IPS-18a (cell line): ENCODE measurements around the gene NAV3.

Experiments used
- H3K27ac ChIP-seq: one replicate; pipeline ENCODE4 v1.5.1; 2013; ENCODE audit warnings: low read length
- H3K27me3 ChIP-seq: one replicate; pipeline ENCODE4 v1.6.1; 2013; ENCODE audit warnings: mild to moderate bottlenecking, low read length; ENCODE audit not compliant: control insufficient read depth, insufficient read depth
- H3K36me3 ChIP-seq: one replicate; pipeline ENCODE4 v1.6.1; 2013; ENCODE audit warnings: low read depth, low read length; ENCODE audit not compliant: control insufficient read depth
- H3K4me1 ChIP-seq: one replicate; pipeline ENCODE4 v1.6.1; 2013; ENCODE audit warnings: low read depth, low read length; ENCODE audit not compliant: control insufficient read depth
- H3K4me3 ChIP-seq: one replicate; pipeline ENCODE4 v1.5.1; 2013; ENCODE audit warnings: low read length
- H3K9ac ChIP-seq: one replicate; pipeline ENCODE4 v1.6.1; 2013; ENCODE audit warnings: mild to moderate bottlenecking, low read length, moderate library complexity
- H3K9me3 ChIP-seq: one replicate; pipeline ENCODE4 v1.6.1; 2013; ENCODE audit warnings: low read depth, low read length; ENCODE audit not compliant: control insufficient read depth

The NAV3 gene

GRCh38 chr12:78060186-78060585, 229.5 kb downstream of the NAV3 start:
- no peak overlapping the region for H3K9ac ChIP-seq
- H3K27me3 ChIP-seq, result no peaks in the 10 kb centered on the region
- no peaks in the 10 kb centered on the region for H3K4me1 ChIP-seq
- H3K9me3 ChIP-seq, result no peaks in the 10 kb centered on the region
- no peak overlapping the region for H3K4me3 ChIP-seq
- no peaks in the 10 kb centered on the region for H3K36me3 ChIP-seq
- no peak overlapping the region for H3K27ac ChIP-seq

- no peak overlapping the region for H3K9ac ChIP-seq
- no peaks in the 10 kb centered on the region for H3K9me3 ChIP-seq
- no peaks in the 10 kb centered on the region for H3K4me1 ChIP-seq
- H3K4me3 ChIP-seq, result no peak overlapping the region
- H3K27me3 ChIP-seq, result no peaks in the 10 kb centered on the region
- H3K36me3 ChIP-seq, result no peaks in the 10 kb centered on the region
- H3K27ac ChIP-seq, result no peak overlapping the region
Observed at GRCh38 chr12:78062786-78063185, 232.1 kb downstream of the NAV3 start.

GRCh38 chr12:78081590-78082314, 251.1 kb downstream of the NAV3 start:
- Histone ChIP-seq H3K36me3 (no peaks in the 10 kb centered on the region), H3K4me1 (no peaks in the 10 kb centered on the region), H3K27me3 (no peaks in the 10 kb centered on the region), H3K9me3 (no peaks in the 10 kb centered on the region), H3K4me3 (no peak overlapping the region), H3K9ac (no peak overlapping the region), H3K27ac (no peak overlapping the region)

- no peak overlapping the region for H3K27ac ChIP-seq
- no peaks in the 10 kb centered on the region for H3K27me3 ChIP-seq
- no peaks in the 10 kb centered on the region for H3K9me3 ChIP-seq
- no peaks in the 10 kb centered on the region for H3K36me3 ChIP-seq
- no peak overlapping the region for H3K4me3 ChIP-seq
- H3K4me1 ChIP-seq, result no peaks in the 10 kb centered on the region
- H3K9ac ChIP-seq, result no peak overlapping the region
Observed at GRCh38 chr12:78085542-78086182, 255.0 kb downstream of the NAV3 start.

GRCh38 chr12:78086553-78087362, 256.1 kb downstream of the NAV3 start:
- no peaks in the 10 kb centered on the region for H3K4me1 ChIP-seq
- no peak overlapping the region for H3K27ac ChIP-seq
- H3K27me3 ChIP-seq, result no peaks in the 10 kb centered on the region
- no peaks in the 10 kb centered on the region for H3K9me3 ChIP-seq
- H3K4me3 ChIP-seq, result no peak overlapping the region
- H3K36me3 ChIP-seq, result no peaks in the 10 kb centered on the region
- H3K9ac ChIP-seq, result no peak overlapping the region

- Histone ChIP-seq H3K4me3 (no peak overlapping the region), H3K27ac (no peak overlapping the region), H3K27me3 (no peaks in the 10 kb centered on the region), H3K4me1 (no peaks in the 10 kb centered on the region), H3K9ac (no peak overlapping the region), H3K36me3 (no peaks in the 10 kb centered on the region), H3K9me3 (no peaks in the 10 kb centered on the region)
Observed at GRCh38 chr12:78087363-78087675, 256.6 kb downstream of the NAV3 start.

GRCh38 chr12:78088391-78088832, 257.7 kb downstream of the NAV3 start:
- H3K9ac ChIP-seq, result no peak overlapping the region
- H3K36me3 ChIP-seq, result no peaks in the 10 kb centered on the region
- H3K4me3 ChIP-seq, result no peak overlapping the region
- H3K27me3 ChIP-seq, result no peaks in the 10 kb centered on the region
- H3K9me3 ChIP-seq, result no peaks in the 10 kb centered on the region
- no peak overlapping the region for H3K27ac ChIP-seq
- no peaks in the 10 kb centered on the region for H3K4me1 ChIP-seq

GRCh38 chr12:78090266-78090665, 259.6 kb downstream of the NAV3 start:
- no peaks in the 10 kb centered on the region for H3K4me1 ChIP-seq
- no peaks in the 10 kb centered on the region for H3K36me3 ChIP-seq
- H3K27ac ChIP-seq, result no peak overlapping the region
- no peak overlapping the region for H3K9ac ChIP-seq
- H3K9me3 ChIP-seq, result no peaks in the 10 kb centered on the region
- no peak overlapping the region for H3K4me3 ChIP-seq
- H3K27me3 ChIP-seq, result no peaks in the 10 kb centered on the region

GRCh38 chr12:78095623-78096022, 264.9 kb downstream of the NAV3 start:
- Histone ChIP-seq H3K4me1 (no peaks in the 10 kb centered on the region), H3K9me3 (no peaks in the 10 kb centered on the region), H3K36me3 (no peaks in the 10 kb centered on the region), H3K27ac (no peak overlapping the region), H3K9ac (no peak overlapping the region), H3K27me3 (no peaks in the 10 kb centered on the region), H3K4me3 (no peak overlapping the region)

GRCh38 chr12:78096909-78097597, 266.4 kb downstream of the NAV3 start:
- Histone ChIP-seq H3K9me3 (no peaks in the 10 kb centered on the region), H3K27me3 (no peaks in the 10 kb centered on the region), H3K4me3 (no peak overlapping the region), H3K27ac (no peak overlapping the region), H3K4me1 (no peaks in the 10 kb centered on the region), H3K36me3 (no peaks in the 10 kb centered on the region), H3K9ac (no peak overlapping the region)

- no peaks in the 10 kb centered on the region for H3K9me3 ChIP-seq
- H3K4me3 ChIP-seq, result no peak overlapping the region
- H3K27me3 ChIP-seq, result no peaks in the 10 kb centered on the region
- H3K27ac ChIP-seq, result no peak overlapping the region
- no peaks in the 10 kb centered on the region for H3K4me1 ChIP-seq
- H3K36me3 ChIP-seq, result no peaks in the 10 kb centered on the region
- no peak overlapping the region for H3K9ac ChIP-seq
Observed at GRCh38 chr12:78099806-78100205, 269.1 kb downstream of the NAV3 start.
